NCI-H69 (cell line): Measurements from ENCODE around the gene KCNJ5.

Source experiments
- DNase-seq: peaks from one replicate; lab custom pipeline; 2025; lab: John Stamatoyannopoulos, UW

The KCNJ5 gene

DNA sequence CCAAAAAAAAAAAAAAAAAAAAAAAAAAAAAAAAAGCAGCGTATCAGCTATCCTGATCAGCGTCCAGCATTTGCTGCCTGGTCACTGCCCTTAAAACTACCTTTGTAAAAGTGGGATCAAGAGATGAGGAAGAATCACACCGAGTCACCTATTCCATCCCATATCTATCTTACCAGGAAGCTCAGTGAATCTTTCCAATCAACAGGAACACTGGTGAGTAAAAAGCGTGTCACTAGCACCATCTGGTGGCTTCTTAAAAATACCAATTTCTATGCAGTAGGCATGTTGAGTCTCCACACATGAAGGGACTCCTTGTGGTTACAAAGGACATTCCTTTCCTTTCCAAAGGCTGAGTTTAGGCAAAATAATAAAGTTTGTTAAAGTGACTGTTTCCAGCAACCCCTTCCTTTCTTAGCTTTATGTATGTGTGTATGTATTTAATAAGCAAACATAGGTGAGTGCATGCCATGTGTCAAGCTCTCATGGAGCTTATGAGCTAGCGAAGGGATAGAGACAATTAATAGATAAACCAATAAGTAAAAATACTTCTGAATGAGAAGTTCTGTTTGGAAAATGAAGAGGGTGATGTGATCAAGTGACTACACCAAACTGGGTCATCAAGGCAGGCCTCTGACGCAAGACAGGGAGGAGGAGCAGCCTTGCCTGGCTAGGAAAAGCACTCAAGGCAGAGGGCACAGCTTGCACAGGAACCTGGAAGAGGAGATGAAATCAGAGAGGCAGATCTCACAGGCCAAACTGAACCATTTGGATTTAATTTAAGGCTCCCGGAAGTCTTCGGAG is 65.4 kb downstream of the KCNJ5 start:
- DNase-seq, result peak; percentile 84

DNA sequence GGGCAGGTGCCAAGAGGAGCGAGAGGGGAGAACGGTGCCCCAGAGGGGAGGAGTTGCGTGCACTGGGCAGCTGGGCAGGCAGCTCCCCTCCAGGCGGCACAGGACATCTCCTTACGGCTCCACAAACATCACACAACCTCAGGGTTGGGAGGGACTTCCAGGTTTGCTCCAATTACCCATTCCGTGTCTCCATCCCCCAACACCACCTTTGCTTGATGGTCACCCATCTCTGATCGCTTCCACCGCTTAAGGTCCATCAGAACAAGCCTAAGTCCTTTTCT is 66.0 kb downstream of the KCNJ5 start:
- DNase-seq, result peak; percentile 15

DNA sequence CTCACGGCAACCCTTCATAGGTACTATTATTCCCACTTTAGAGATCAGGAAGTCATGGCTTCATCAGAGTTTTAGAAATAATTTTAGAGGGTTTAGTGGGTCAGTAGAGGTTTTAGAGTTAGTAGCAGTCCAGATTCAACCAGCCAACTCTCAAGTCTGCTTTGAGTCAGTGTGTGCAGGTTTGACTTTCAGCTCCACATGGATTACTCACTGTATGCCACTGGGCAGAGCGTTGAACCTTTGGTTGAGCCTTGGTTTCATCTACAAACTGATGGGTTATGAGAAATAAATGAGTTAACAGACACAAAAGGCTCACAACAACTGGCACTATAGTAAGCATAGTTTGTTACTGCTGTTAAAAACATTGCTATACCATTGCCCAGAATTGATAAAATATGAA is 70.5 kb downstream of the KCNJ5 start:
- DNase-seq, result no peak

DNA sequence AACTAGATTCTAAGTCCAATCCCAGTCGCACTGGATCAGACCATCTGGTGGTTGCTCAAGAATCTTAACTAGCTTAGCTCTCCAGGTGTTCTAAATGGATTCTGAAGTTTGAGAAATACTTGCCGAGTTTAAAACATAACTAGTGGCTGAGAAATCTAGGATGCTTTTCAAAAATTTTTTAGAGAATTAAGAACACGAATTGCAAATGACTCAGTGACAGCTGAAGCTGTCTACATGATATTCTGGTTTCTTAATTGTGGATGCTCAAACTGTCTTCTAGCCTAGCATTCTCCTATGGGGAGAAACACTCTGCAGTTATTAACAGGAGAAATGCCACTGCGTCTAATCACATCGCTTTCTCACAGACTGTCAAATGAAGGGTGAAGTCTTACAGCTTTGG is 71.7 kb downstream of the KCNJ5 start:
- no peak for DNase-seq

DNA sequence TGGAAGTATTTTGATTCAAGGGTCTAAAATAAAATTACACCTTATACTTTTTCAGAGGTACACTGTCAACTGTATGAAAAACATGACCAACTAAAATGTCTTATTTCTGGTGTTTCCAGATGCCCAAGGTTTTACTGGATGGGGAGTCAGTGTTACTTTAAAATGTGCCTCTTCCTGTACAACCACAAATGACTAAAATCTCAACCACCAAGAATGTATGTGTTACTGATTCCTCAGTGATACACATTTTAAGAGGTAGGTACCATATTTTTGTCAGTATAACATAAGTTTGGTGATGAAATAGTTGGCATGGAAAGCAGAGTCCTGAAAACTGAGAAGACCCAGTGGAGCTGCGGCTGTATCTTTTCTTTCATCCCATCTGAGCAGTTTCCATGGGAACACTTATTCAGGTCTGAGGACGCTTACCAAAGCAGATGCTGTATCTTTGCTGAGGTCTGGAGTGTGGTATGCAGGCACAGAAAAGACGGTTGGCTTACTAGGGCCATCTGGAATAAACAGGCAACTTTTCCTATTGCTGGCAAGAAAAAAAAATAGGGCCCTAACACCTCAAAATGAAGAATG is 72.7 kb downstream of the KCNJ5 start:
- DNase-seq, result no peak

DNA sequence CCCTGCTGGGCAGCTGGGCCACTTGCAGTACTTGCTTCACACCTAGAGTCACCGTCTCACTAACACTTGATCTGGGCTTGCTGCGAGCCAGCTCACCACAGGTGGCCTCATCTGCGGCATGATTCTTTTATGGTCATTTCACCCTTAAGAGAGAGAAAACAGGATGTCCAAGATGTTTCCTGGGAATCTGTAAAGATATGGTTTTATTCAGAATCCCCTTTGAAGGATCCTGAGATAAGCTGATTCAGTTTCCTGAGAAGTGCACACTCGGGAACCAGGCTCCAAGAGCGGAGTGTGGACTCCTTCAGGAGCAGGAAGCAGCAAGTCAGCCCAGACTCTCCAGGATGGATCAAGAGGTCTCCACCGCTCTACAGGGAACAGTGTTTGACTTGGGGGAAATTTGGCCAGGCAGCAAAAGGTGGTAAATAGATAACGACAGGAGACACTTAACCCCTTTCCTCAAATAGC is 73.3 kb downstream of the KCNJ5 start:
- DNase-seq, result peak; percentile 13

DNA sequence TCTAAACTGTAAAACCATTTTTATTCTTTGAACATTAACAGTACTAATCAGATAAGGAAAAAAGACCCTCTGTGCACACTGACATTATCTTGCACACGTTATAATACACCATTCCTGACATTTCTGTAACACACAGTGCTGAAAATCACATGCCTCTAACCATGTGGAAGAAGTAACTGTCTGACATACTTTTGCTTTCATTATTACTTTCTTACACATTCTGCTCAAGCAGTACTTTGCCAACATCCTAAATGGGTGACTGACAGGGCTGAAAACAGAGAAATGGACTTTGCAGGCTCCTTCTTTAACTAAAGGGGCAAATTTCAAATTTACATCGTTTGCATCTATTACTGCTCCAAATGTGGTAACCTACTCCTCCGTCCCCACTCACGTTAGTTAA is 74.3 kb downstream of the KCNJ5 start:
- no peak for DNase-seq

DNA sequence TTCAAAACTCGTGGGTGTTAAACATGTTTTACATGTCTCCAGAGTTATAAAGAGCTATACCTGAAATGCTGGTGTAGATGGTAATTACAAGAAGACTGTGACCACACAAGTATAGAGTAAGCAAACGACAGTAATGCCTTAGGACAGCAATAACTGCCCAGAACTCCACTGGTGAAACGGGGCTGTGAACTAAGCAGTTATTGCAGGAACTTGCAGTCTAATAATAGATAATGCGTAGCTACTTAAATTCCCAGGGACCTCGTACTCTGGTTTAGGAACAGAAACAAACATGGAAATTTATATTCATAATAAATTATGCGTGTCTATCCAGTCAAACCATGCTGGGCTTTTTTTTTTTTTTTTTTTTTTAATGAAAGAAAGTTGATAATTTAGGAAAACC is 76.4 kb downstream of the KCNJ5 start:
- no peak for DNase-seq

DNA sequence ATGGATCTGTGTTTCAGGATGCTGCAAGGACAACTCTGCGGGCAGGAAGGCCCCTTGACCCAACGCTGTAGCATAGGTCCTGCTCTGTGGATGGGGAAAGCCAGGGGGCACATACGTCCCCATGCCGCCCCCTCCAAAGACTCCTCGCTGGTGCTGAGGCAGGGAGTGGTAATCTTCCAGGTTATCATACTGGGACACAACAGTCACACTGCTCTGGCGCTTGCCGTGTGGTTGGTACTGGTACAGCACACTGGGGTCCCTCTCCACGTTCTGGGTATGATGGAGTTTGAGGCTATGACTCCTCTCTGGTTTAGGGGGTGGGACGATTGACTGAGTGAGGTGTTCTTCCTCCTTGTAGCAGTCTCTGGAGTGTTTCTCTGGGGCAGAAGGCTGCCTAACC is 77.8 kb downstream of the KCNJ5 start:
- DNase-seq, result no peak
